Astrocyte (in vitro differentiated cells and primary cell): Measurements from ENCODE around the gene RNPS1.
"Not testable (repeated sequence)": the region's sequence is repeated elsewhere in the genome, so short reads cannot be mapped to it uniquely, and the experiment has no call there.

Experiments used
- CTCF ChIP-seq: IDR thresholded peaks from 2 replicates; pipeline ENCODE4 v1.5.1; 2011; ENCODE audit warnings: low read depth, mild to moderate bottlenecking, inconsistent platforms, low read length, moderate library complexity; ENCODE audit not compliant: insufficient read depth
- EZH2 ChIP-seq: IDR thresholded peaks from 2 replicates; pipeline ENCODE4 v1.6.1; 2012; ENCODE audit warnings: mild to moderate bottlenecking, low read length, inconsistent platforms; ENCODE audit not compliant: insufficient read depth

GRCh38 chr16:2267505-2267912, 417 bp downstream of the RNPS1 start:
- TF ChIP-seq CTCF, EZH2: not testable (repeated sequence)
